K562 (cell line): ENCODE results near the gene CACNA2D2. TPM values are rescaled to one million over a fixed set of nuclear protein-coding genes. Genes with fewer than 3 reads are reported as not detected.
A peak's percentile ranks its signal among the peaks of the same experiment; 100 is the strongest.

Experiments
- CBX5 ChIP-seq: IDR thresholded peaks from 2 replicates; pipeline ENCODE4 v1.6.1; 2014; ENCODE audit warnings: low read depth, borderline replicate concordance
- CLOCK ChIP-seq: fragments of 250-450 bp; sonication (Bioruptor Pico); IDR thresholded peaks from 2 replicates; pipeline ENCODE4 v1.4.0; 2020; ENCODE audit warnings: mild to moderate bottlenecking, moderate library complexity, borderline replicate concordance
- EP400 ChIP-seq: fragments of 450-650 bp; IDR thresholded peaks from 2 replicates; pipeline ENCODE4 v1.6.1; 2017; ENCODE audit warnings: antibody characterized with exemption, mild to moderate bottlenecking, moderate library complexity
- FOXA1 ChIP-seq: fragments of 450-650 bp; IDR thresholded peaks from 2 replicates; pipeline ENCODE4 v1.6.1; 2016; ENCODE audit warnings: mild to moderate bottlenecking, borderline replicate concordance
- FOXP1 ChIP-seq: sonication (generic); formaldehyde crosslinking; IDR thresholded peaks from 2 replicates; pipeline ENCODE4 v1.8.0; 2022; ENCODE audit warnings: mild to moderate bottlenecking, missing genetic modification reagents
- HINFP ChIP-seq: fragments of 450-650 bp; conservative IDR thresholded peaks from 2 replicates; pipeline ENCODE4 v1.6.1; 2016; ENCODE audit warnings: missing genetic modification characterization, low read depth, mild to moderate bottlenecking, control low read depth, missing compliant biosample characterization
- MAZ ChIP-seq, 2 experiments: fragments of 450-650 bp in 1 of 2; sonication (generic) in 1 of 2; formaldehyde crosslinking; IDR thresholded peaks in 1 of 2; conservative IDR thresholded peaks in 1 of 2; 2 replicates each; pipeline versions ENCODE4 v1.4.0 to v1.5.0; 2020; ENCODE audit warnings: mild to moderate bottlenecking in 1 of 2, missing genetic modification reagents in 1 of 2
- NR2C1 ChIP-seq, 2 experiments: fragments of 450-650 bp; IDR thresholded peaks; 2 replicates each; pipeline ENCODE4 v1.6.1; 2017; ENCODE audit warnings: mild to moderate bottlenecking in 2 of 2, antibody characterized with exemption in 1 of 2, inconsistent platforms in 1 of 2, missing compliant biosample characterization in 1 of 2, missing genetic modification characterization in 1 of 2
- NR2C2 ChIP-seq, 2 experiments: fragments of 200-800 bp in 1 of 2; sonication (Bioruptor generic) in 1 of 2; sonication (generic) in 1 of 2; formaldehyde crosslinking in 1 of 2; IDR thresholded peaks; 2 replicates each; pipeline versions ENCODE4 v1.6.1 to v1.8.0; 2016 to 2022; ENCODE audit warnings: mild to moderate bottlenecking in 1 of 2, missing compliant biosample characterization in 1 of 2, missing genetic modification characterization in 1 of 2, missing genetic modification reagents in 1 of 2
- OTX1 ChIP-seq: fragments of 450-650 bp; formaldehyde crosslinking; IDR thresholded peaks from 2 replicates; pipeline ENCODE4 v1.4.0; 2022; ENCODE audit warnings: mild to moderate bottlenecking
- RBM22 ChIP-seq: fragments of 200-400 bp; formaldehyde crosslinking; IDR thresholded peaks from 2 replicates; pipeline ENCODE4 v1.6.1; 2018; ENCODE audit warnings: low read length, low read depth; ENCODE audit not compliant: poor library complexity, severe bottlenecking
- SMARCA5 ChIP-seq: fragments of 450-650 bp; IDR thresholded peaks from 2 replicates; pipeline ENCODE4 v1.6.1; 2016
- SNAPC5 ChIP-seq: fragments of 250-450 bp; sonication (Bioruptor Pico); IDR thresholded peaks from 2 replicates; pipeline ENCODE4 v1.8.0; 2021; ENCODE audit warnings: moderate library complexity, mild to moderate bottlenecking, inconsistent platforms
- THRB ChIP-seq: fragments of 450-650 bp; formaldehyde crosslinking; conservative IDR thresholded peaks from 2 replicates; pipeline ENCODE4 v1.4.0; 2022; ENCODE audit warnings: mild to moderate bottlenecking, missing genetic modification characterization
- WHSC1 ChIP-seq: IDR thresholded peaks from one replicate; pipeline ENCODE4 v1.6.1; 2012; ENCODE audit warnings: low read length, control low read depth, inconsistent platforms
- XRCC4 ChIP-seq: IDR thresholded peaks from one replicate; pipeline ENCODE4 v1.6.1; 2011; ENCODE audit not compliant: insufficient read depth, insufficient read length; ENCODE audit errors: extremely low read depth
- ZFP91 ChIP-seq: sonication (generic); formaldehyde crosslinking; IDR thresholded peaks from 2 replicates; pipeline ENCODE4 v1.8.0; 2022; ENCODE audit warnings: mild to moderate bottlenecking, missing genetic modification reagents
- ZNF23 ChIP-seq: fragments of 250-450 bp; sonication (Bioruptor Pico); IDR thresholded peaks from 2 replicates; pipeline ENCODE4 v1.4.0; 2020; ENCODE audit warnings: mild to moderate bottlenecking
- ZNF511 ChIP-seq: sonication (generic); formaldehyde crosslinking; IDR thresholded peaks from 2 replicates; pipeline ENCODE4 v1.8.0; 2022; ENCODE audit warnings: mild to moderate bottlenecking, missing genetic modification reagents
- polyA plus RNA-seq, 8 experiments: library from polyadenylated mRNA; depleted of rRNA in 4 of 8; stranded (reverse) in 5 of 8; unstranded in 3 of 8; fragments of >200 nt; fragmentation: Nextera tagmentation in 2 of 8; fragmentation: Illumina TruSeq in 1 of 8; extraction: Ambion mirVana in 2 of 8; extraction: Trizol in 1 of 8; gene quantifications; 2 replicates each; pipeline versions ENCODE4 v1.2.1 to v1.2.3, GENCODE V29; 2011 to 2014; ENCODE audit warnings: inconsistent platforms in 1 of 8, missing spikeins in 1 of 8
- total RNA-seq, 7 experiments: library from RNA; depleted of rRNA in 6 of 7; stranded (reverse); fragments of >200 nt in 6 of 7; fragmentation: Illumina TruSeq in 2 of 7; extraction: Trizol in 2 of 7; gene quantifications; 2 replicates each; pipeline versions ENCODE4 v1.2.1 to v1.2.3, GENCODE V29; 2011 to 2021; ENCODE audit warnings: low replicate concordance in 1 of 7

Gene CACNA2D2
- total and polyA plus RNA-seq, 9 of the 15 experiments (the other 6 are each of a cell fraction or from before 2014, with no cell fraction given) = 0.11 to 0.58 (median 0.36) TPM; not detected in 2

- TF ChIP-seq ZFP91 (no peak), XRCC4 (no peak), NR2C2 (CRISPR knock-in tag; IDR thresholded peaks at IDR 0.05) (no peak), NR2C2 (tag; IDR thresholded peaks at IDR 0.05) (peak; percentile 64; the same call in 1 of the 2 replicates), THRB (CRISPR knock-in tag) (no peak), NR2C1 (IDR thresholded peaks at IDR 0.05) (peak; percentile 75), NR2C1 (tag; IDR thresholded peaks at IDR 0.05) (peak; percentile 39; the same call in 1 of the 2 replicates), WHSC1 (no peak), RBM22 (no peak), FOXP1 (no peak), MAZ (CRISPR knock-in tag; conservative IDR thresholded peaks at IDR 0.05 in 1 of 2, IDR thresholded peaks at IDR 0.05 in 1 of 2) (peak; percentile 32 to 73; a peak in 3 of 4 replicates), FOXA1 (no peak), CBX5 (no peak), CLOCK (no peak), SNAPC5 (CRISPR knock-in tag) (no peak), SMARCA5 (no peak), ZNF511 (CRISPR knock-in tag) (no peak), ZNF23 (CRISPR knock-in tag) (no peak), HINFP (tag) (no peak), EP400 (peak; percentile 38; the same call in 1 of the 2 replicates), OTX1 (CRISPR knock-in tag) (no peak)
These were observed 178.9 kb downstream of the CACNA2D2 start (continued) for GRCh38 chr3:50324351-50325112.
